ENCODE data around the gene C16orf82.

DNA sequence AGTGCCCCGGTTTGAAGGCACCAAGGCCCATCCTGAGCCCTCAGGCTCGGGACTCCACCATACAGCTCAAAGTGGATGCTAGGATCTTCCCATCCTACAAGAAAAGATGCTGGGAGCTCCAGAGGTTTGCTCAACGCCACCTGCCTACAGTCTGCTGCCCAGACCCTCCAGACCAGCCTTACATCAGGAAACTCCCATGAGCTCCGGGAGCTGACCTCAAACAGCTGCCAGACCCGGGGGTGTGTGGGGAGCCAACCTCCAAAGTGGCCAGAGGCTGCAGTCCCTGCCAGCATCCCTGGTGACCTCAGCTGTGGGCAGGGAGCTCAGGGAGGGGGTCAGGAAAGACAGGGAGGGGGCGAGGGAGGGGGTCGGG is 43.8 kb downstream of the C16orf82 start:
- TF ChIP-seq TAF1 (IDR thresholded peaks at IDR 0.05; ENCODE audit: low read depth, low read length): no peak
- no peak for TF ChIP-seq EZH2 (IDR thresholded peaks at IDR 0.05; ENCODE audit: low read depth, low read length, severe bottlenecking)
- TF ChIP-seq CTCF (IDR thresholded peaks at IDR 0.05; ENCODE audit: control extremely low read depth in 1 of 3, insufficient read depth in 1 of 3, low read depth in 1 of 3, low read length in 3 of 3): no peak
- no peak for TF ChIP-seq ASH2L (IDR thresholded peaks at IDR 0.05; ENCODE audit: low read length)
- no peak for TF ChIP-seq SP1 (IDR thresholded peaks at IDR 0.05; ENCODE audit: low read depth, low read length)
- no peak for TF ChIP-seq POLR2AphosphoS5 (IDR thresholded peaks at IDR 0.05; ENCODE audit: low read depth, low read length)
- no peak for TF ChIP-seq SIN3A (conservative IDR thresholded peaks at IDR 0.05 in 1 of 2, IDR thresholded peaks at IDR 0.05 in 1 of 2; ENCODE audit: low read depth in 1 of 2, low read length in 2 of 2)
- TF ChIP-seq EP300 (IDR thresholded peaks at IDR 0.05; ENCODE audit: borderline replicate concordance in 1 of 2, low read depth in 2 of 2, low read length in 2 of 2): no peak
- TF ChIP-seq, protein P1, sequence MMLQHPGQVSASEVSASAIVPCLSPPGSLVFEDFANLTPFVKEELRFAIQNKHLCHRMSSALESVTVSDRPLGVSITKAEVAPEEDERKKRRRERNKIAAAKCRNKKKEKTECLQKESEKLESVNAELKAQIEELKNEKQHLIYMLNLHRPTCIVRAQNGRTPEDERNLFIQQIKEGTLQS (IDR thresholded peaks at IDR 0.05; ENCODE audit: insufficient read depth, low read depth, low read length): no peak
- TF ChIP-seq GTF2F1 (IDR thresholded peaks at IDR 0.05; ENCODE audit: borderline replicate concordance, low read depth, low read length): no peak
- TF ChIP-seq, protein P2, sequence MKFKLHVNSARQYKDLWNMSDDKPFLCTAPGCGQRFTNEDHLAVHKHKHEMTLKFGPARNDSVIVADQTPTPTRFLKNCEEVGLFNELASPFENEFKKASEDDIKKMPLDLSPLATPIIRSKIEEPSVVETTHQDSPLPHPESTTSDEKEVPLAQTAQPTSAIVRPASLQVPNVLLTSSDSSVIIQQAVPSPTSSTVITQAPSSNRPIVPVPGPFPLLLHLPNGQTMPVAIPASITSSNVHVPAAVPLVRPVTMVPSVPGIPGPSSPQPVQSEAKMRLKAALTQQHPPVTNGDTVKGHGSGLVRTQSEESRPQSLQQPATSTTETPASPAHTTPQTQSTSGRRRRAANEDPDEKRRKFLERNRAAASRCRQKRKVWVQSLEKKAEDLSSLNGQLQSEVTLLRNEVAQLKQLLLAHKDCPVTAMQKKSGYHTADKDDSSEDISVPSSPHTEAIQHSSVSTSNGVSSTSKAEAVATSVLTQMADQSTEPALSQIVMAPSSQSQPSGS (IDR thresholded peaks at IDR 0.05; ENCODE audit: low read length): no peak
- no peak for TF ChIP-seq MAFK (IDR thresholded peaks at IDR 0.05; ENCODE audit: low read depth, low read length)
- TF ChIP-seq POLR2A (IDR thresholded peaks at IDR 0.05; ENCODE audit: control extremely low read depth in 1 of 2, low read depth in 2 of 2, low read length in 2 of 2): no peak
- TF ChIP-seq BRCA1 (IDR thresholded peaks at IDR 0.05; ENCODE audit: low read depth, low read length): no peak
